ENCODE data around the gene FCHSD2. TPM values are rescaled to one million over a fixed set of nuclear protein-coding genes. Genes with fewer than 3 reads are reported as not detected.

The FCHSD2 gene
- polyA plus RNA-seq, 4 donors, result 2.0 to 25.1 (median 7.9) TPM

DNA sequence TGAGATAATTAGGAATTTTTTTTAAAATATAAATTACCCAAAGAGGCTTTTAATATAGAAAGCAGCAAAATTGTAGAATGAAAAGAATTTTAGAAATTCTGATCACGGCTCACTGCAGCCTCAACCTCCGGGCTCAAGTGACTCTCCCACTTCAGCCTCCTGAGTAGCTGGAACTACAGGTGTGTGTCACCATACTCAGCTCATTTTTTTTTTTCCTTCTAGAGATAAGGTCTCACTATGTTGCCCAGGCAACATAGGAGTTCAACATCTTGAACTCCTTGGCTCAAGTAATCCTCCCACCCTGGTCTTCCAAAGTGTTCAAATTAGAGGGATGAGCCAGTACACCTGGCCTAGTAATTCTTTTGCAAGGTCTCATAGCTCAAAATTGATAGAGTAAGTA is 251.2 kb downstream of the FCHSD2 start:
- no peak for DNase-seq
- FAIRE-seq, result no peak
- WGBS, 3 donors, result 98 to 100% (median 99%) methylated on average over 2 of the region's 2 CpGs
- no peaks in the 10 kb centered on the region for H3K4me1 ChIP-seq (ENCODE audit: control insufficient read depth in 3 of 3, insufficient read depth in 2 of 3, low read depth in 1 of 3, low read length in 2 of 3)
- peaks cover 4 to 7% (median 5%) of the 10 kb centered on the region in 3 donors for H3K36me3 ChIP-seq (ENCODE audit: control insufficient read depth in 3 of 3, insufficient read depth in 2 of 3, low read depth in 1 of 3, low read length in 3 of 3)
- H3K9me3 ChIP-seq (ENCODE audit: control insufficient read depth in 2 of 2, insufficient read depth in 1 of 2, low read depth in 1 of 2, low read length in 1 of 2), result no peaks in the 10 kb centered on the region
- H3K27me3 ChIP-seq (ENCODE audit: control insufficient read depth in 3 of 3, insufficient read depth in 3 of 3, low read length in 3 of 3), result no peaks in the 10 kb centered on the region
- H3K27ac ChIP-seq (ENCODE audit: low read depth in 1 of 3, low read length in 2 of 3), result no peak overlapping the region
- H3K4me3 ChIP-seq (ENCODE audit: low read depth in 1 of 3, low read length in 3 of 3), result no peak overlapping the region

DNA sequence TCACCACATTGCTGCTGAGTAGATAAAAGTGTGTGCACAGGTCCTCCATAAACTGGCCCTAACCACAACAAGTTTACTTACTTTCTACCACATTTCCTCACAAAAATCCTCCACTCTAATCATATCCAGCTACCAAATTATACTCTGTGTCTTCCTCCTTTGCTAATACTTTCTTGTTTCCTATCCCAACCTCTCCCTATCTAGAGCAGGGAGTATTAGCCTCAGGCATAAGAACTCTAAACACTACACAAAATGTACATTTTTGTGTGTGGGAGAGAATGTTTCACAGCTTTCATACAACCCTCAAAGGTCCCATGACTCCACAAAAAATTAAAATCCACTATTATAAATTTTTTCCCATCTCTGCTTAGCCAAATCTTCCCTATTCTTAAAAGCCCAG is 255.5 kb downstream of the FCHSD2 start:
- H3K4me1 ChIP-seq (ENCODE audit: control insufficient read depth in 3 of 3, insufficient read depth in 2 of 3, low read depth in 1 of 3, low read length in 2 of 3), result no peaks in the 10 kb centered on the region
- no peaks in the 10 kb centered on the region for H3K9me3 ChIP-seq (ENCODE audit: control insufficient read depth in 2 of 2, insufficient read depth in 1 of 2, low read depth in 1 of 2, low read length in 1 of 2)
- no peak overlapping the region for H3K4me3 ChIP-seq (ENCODE audit: low read depth in 1 of 3, low read length in 3 of 3)
- DNase-seq, result no peak
- H3K27me3 ChIP-seq (ENCODE audit: control insufficient read depth in 3 of 3, insufficient read depth in 3 of 3, low read length in 3 of 3), result no peaks in the 10 kb centered on the region
- FAIRE-seq, result no peak
- peaks cover 4 to 16% (median 5%) of the 10 kb centered on the region in 3 donors for H3K36me3 ChIP-seq (ENCODE audit: control insufficient read depth in 3 of 3, insufficient read depth in 2 of 3, low read depth in 1 of 3, low read length in 3 of 3)
- no peak overlapping the region for H3K27ac ChIP-seq (ENCODE audit: low read depth in 1 of 3, low read length in 2 of 3)

GRCh38 chr11:72885749-72886609 is 256.1 kb downstream of the FCHSD2 start:
- FAIRE-seq (no peak), DNase-seq (no peak)
- no peak overlapping the region for H3K27ac ChIP-seq (ENCODE audit: low read depth in 1 of 3, low read length in 2 of 3)
- H3K27me3 ChIP-seq (ENCODE audit: control insufficient read depth in 3 of 3, insufficient read depth in 3 of 3, low read length in 3 of 3), result no peaks in the 10 kb centered on the region
- H3K36me3 ChIP-seq (ENCODE audit: control insufficient read depth in 3 of 3, insufficient read depth in 2 of 3, low read depth in 1 of 3, low read length in 3 of 3), result peaks cover 4 to 16% (median 5%) of the 10 kb centered on the region in 3 donors
- 93 to 98% (median 95%) methylated on average over 3 of the region's 3 CpGs for WGBS, 3 donors
- no peaks in the 10 kb centered on the region for H3K4me1 ChIP-seq (ENCODE audit: control insufficient read depth in 3 of 3, insufficient read depth in 2 of 3, low read depth in 1 of 3, low read length in 2 of 3)
- no peak overlapping the region for H3K4me3 ChIP-seq (ENCODE audit: low read depth in 1 of 3, low read length in 3 of 3)
- no peaks in the 10 kb centered on the region for H3K9me3 ChIP-seq (ENCODE audit: control insufficient read depth in 2 of 2, insufficient read depth in 1 of 2, low read depth in 1 of 2, low read length in 1 of 2)

DNA sequence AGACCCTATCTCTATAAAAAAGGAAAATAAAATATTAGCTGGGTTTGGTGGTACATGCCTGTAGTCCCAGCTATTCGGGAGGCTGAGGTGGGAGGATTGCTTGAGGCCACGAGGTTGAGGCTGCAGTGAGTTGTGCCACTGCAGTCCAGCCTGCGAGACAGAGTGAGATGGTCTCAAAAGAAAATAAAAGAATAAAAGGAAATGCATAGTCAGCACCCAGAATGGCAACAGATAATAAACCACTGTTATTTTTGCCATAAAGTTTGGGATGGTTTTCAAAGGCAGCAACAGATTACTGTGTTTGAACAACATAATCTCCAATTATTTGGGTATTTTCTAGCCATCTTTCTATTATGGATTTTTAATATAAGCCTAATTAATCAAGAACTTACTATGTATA is 266.0 kb downstream of the FCHSD2 start:
- H3K36me3 ChIP-seq (ENCODE audit: control insufficient read depth in 3 of 3, insufficient read depth in 2 of 3, low read depth in 1 of 3, low read length in 3 of 3), result peaks cover 0 to 11% (median 0%) of the 10 kb centered on the region in 3 donors
- no peaks in the 10 kb centered on the region for H3K27me3 ChIP-seq (ENCODE audit: control insufficient read depth in 3 of 3, insufficient read depth in 3 of 3, low read length in 3 of 3)
- DNase-seq, result no peak
- no peak overlapping the region for H3K4me3 ChIP-seq (ENCODE audit: low read depth in 1 of 3, low read length in 3 of 3)
- no peak for FAIRE-seq
- 96 to 98% (median 96%) methylated on average over 3 of the region's 3 CpGs for WGBS, 3 donors
- H3K9me3 ChIP-seq (ENCODE audit: control insufficient read depth in 2 of 2, insufficient read depth in 1 of 2, low read depth in 1 of 2, low read length in 1 of 2), result peaks cover 0 to 4% of the 10 kb centered on the region in 2 donors
- H3K27ac ChIP-seq (ENCODE audit: low read depth in 1 of 3, low read length in 2 of 3), result no peak overlapping the region
- no peaks in the 10 kb centered on the region for H3K4me1 ChIP-seq (ENCODE audit: control insufficient read depth in 3 of 3, insufficient read depth in 2 of 3, low read depth in 1 of 3, low read length in 2 of 3)

- Histone ChIP-seq H3K27ac (ENCODE audit: low read depth in 1 of 3, low read length in 2 of 3) (no peak overlapping the region), H3K4me3 (ENCODE audit: low read depth in 1 of 3, low read length in 3 of 3) (no peak overlapping the region), H3K4me1 (ENCODE audit: control insufficient read depth in 3 of 3, insufficient read depth in 2 of 3, low read depth in 1 of 3, low read length in 2 of 3) (no peaks in the 10 kb centered on the region), H3K9me3 (ENCODE audit: control insufficient read depth in 2 of 2, insufficient read depth in 1 of 2, low read depth in 1 of 2, low read length in 1 of 2) (peaks cover 0 to 4% of the 10 kb centered on the region in 2 donors), H3K36me3 (ENCODE audit: control insufficient read depth in 3 of 3, insufficient read depth in 2 of 3, low read depth in 1 of 3, low read length in 3 of 3) (peaks cover 0 to 11% (median 0%) of the 10 kb centered on the region in 3 donors), H3K27me3 (ENCODE audit: control insufficient read depth in 3 of 3, insufficient read depth in 3 of 3, low read length in 3 of 3) (no peaks in the 10 kb centered on the region)
- no peak for FAIRE-seq
- WGBS, 3 donors, result 89 to 96% (median 95%) methylated on average over 1 of the region's 1 CpG
- DNase-seq, result no peak
Observed at GRCh38 chr11:72875736-72876135, 266.4 kb downstream of the FCHSD2 start.

DNA sequence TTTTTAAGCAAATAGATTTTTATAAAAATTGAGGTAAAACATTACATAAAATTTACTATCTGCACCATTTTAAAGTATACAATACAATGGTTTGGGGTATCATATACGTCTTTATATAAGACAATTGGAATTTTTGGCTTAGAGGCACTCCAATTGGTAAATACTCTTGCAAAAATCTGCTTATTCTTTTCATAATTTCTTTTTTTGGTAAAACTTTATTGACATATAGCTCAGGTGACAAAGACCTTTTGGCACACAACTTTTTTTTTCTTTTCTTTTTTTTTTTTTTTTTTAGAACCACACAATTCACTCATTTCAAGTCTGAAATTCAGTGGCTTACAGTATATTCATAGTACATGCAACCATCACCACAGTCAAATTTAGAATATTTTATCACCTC is 270.1 kb downstream of the FCHSD2 start:
- no peaks in the 10 kb centered on the region for H3K9me3 ChIP-seq (ENCODE audit: control insufficient read depth in 2 of 2, insufficient read depth in 1 of 2, low read depth in 1 of 2, low read length in 1 of 2)
- H3K27ac ChIP-seq (ENCODE audit: low read depth in 1 of 3, low read length in 2 of 3), result no peak overlapping the region
- DNase-seq (no peak), FAIRE-seq (no peak)
- peaks cover 0 to 12% (median 0%) of the 10 kb centered on the region in 3 donors for H3K4me1 ChIP-seq (ENCODE audit: control insufficient read depth in 3 of 3, insufficient read depth in 2 of 3, low read depth in 1 of 3, low read length in 2 of 3)
- WGBS, 3 donors, result 94 to 98% (median 97%) methylated on average over 1 of the region's 1 CpG
- no peak overlapping the region for H3K4me3 ChIP-seq (ENCODE audit: low read depth in 1 of 3, low read length in 3 of 3)
- no peaks in the 10 kb centered on the region for H3K27me3 ChIP-seq (ENCODE audit: control insufficient read depth in 3 of 3, insufficient read depth in 3 of 3, low read length in 3 of 3)
- peaks cover 0 to 9% (median 0%) of the 10 kb centered on the region in 3 donors for H3K36me3 ChIP-seq (ENCODE audit: control insufficient read depth in 3 of 3, insufficient read depth in 2 of 3, low read depth in 1 of 3, low read length in 3 of 3)

- WGBS, 3 donors, result 75 to 96% (median 85%) methylated on average over 1 of the region's 1 CpG
- FAIRE-seq, result no peak
- H3K4me1 ChIP-seq (ENCODE audit: control insufficient read depth in 3 of 3, insufficient read depth in 2 of 3, low read depth in 1 of 3, low read length in 2 of 3), result peaks cover 0 to 12% (median 0%) of the 10 kb centered on the region in 3 donors
Observed at GRCh38 chr11:72871119-72871518, 271.0 kb downstream of the FCHSD2 start.

GRCh38 chr11:72869831-72870230 is 272.3 kb downstream of the FCHSD2 start:
- peak in 1 of 2 donors; percentile 49 for DNase-seq
- Histone ChIP-seq H3K27ac (ENCODE audit: low read depth in 1 of 3, low read length in 2 of 3) (peak overlapping the region in 1 of 3 donors; percentile 73), H3K36me3 (ENCODE audit: control insufficient read depth in 3 of 3, insufficient read depth in 2 of 3, low read depth in 1 of 3, low read length in 3 of 3) (peaks cover 0 to 4% (median 0%) of the 10 kb centered on the region in 3 donors), H3K4me1 (ENCODE audit: control insufficient read depth in 3 of 3, insufficient read depth in 2 of 3, low read depth in 1 of 3, low read length in 2 of 3) (peaks cover 0 to 12% (median 0%) of the 10 kb centered on the region in 3 donors), H3K4me3 (ENCODE audit: low read depth in 1 of 3, low read length in 3 of 3) (no peak overlapping the region), H3K9me3 (ENCODE audit: control insufficient read depth in 2 of 2, insufficient read depth in 1 of 2, low read depth in 1 of 2, low read length in 1 of 2) (no peaks in the 10 kb centered on the region), H3K27me3 (ENCODE audit: control insufficient read depth in 3 of 3, insufficient read depth in 3 of 3, low read length in 3 of 3) (no peaks in the 10 kb centered on the region)
- no peak for FAIRE-seq
- 77 to 88% (median 87%) methylated on average over 4 of the region's 4 CpGs for WGBS, 3 donors

More at GRCh38 chr11:72871119-72871518, 271.0 kb downstream of the FCHSD2 start:
- H3K27me3 ChIP-seq (ENCODE audit: control insufficient read depth in 3 of 3, insufficient read depth in 3 of 3, low read length in 3 of 3), result no peaks in the 10 kb centered on the region
- H3K36me3 ChIP-seq (ENCODE audit: control insufficient read depth in 3 of 3, insufficient read depth in 2 of 3, low read depth in 1 of 3, low read length in 3 of 3), result peaks cover 0 to 8% (median 0%) of the 10 kb centered on the region in 3 donors
- no peak for DNase-seq
- no peak overlapping the region for H3K27ac ChIP-seq (ENCODE audit: low read depth in 1 of 3, low read length in 2 of 3)
- H3K4me3 ChIP-seq (ENCODE audit: low read depth in 1 of 3, low read length in 3 of 3), result no peak overlapping the region
- H3K9me3 ChIP-seq (ENCODE audit: control insufficient read depth in 2 of 2, insufficient read depth in 1 of 2, low read depth in 1 of 2, low read length in 1 of 2), result no peaks in the 10 kb centered on the region
